Inflammatory macrophage treated with lipopolysaccharide for 1 hour (primary cell): ENCODE data around the gene CMSS1.
"Not testable (repeated sequence)": the region's sequence is repeated elsewhere in the genome, so short reads cannot be mapped to it uniquely, and the experiment has no call there.

Experiments used
- DNase-seq, 2 donors: peaks; one replicate each; pipeline ENCODE4 v3.0.0-alpha.2; 2020 to 2022

The CMSS1 gene

DNA sequence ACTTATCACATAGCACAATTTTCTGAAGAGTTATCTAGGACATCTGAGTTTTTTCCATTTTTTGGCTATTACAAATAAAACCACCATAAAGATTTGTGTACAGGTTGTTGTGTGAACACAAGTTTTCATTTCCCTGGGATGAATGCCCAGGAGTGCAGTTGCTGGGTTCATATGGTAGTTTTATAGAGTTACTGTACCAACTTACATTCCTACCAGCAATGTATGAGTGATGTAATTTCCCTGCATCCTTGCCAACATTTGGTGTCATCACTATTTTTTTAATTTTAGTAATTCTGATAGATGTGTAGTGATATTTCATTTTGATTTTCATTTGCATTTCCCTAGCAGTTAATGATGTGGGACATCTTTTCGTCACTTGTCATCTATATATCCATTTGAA, 276.2 kb downstream of the CMSS1 start:
- DNase-seq, result no peak

DNA sequence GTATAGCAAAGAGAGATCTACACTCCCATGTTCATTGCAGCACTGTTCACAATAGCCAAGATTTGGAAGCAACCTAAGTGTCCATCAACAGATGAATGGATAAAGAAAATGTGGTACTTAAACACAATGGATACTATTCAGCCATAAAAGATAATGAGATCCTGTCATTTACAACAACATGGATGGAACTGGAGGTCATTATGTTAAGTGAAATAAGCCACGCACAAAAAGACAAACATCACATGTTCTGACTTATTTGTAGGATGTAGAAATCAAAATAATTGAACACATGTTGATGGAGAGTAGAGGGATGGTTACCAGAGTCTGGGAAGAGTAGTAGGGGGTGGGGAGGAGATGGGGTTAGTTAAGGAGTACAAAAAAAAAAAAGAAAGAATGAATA, 278.6 kb downstream of the CMSS1 start:
- not testable (repeated sequence) for DNase-seq

DNA sequence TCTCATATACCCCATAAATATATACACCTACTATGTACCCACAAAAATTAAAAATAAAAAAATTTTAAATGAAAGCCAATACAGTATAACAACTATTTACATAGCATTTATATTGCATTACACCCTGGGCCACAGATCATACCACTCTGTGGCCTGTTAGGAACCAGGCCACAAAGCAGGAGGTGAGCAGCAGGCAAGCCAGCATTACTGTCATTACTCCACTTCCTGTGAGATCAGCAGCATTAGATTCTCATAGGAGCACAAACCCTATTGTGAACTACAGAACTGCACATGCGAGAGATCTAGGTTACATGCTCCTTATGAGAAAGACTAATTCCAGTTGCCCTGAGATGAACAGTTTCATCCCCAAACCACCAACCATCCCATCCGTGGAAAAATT, 279.2 kb downstream of the CMSS1 start:
- no peak for DNase-seq

DNA sequence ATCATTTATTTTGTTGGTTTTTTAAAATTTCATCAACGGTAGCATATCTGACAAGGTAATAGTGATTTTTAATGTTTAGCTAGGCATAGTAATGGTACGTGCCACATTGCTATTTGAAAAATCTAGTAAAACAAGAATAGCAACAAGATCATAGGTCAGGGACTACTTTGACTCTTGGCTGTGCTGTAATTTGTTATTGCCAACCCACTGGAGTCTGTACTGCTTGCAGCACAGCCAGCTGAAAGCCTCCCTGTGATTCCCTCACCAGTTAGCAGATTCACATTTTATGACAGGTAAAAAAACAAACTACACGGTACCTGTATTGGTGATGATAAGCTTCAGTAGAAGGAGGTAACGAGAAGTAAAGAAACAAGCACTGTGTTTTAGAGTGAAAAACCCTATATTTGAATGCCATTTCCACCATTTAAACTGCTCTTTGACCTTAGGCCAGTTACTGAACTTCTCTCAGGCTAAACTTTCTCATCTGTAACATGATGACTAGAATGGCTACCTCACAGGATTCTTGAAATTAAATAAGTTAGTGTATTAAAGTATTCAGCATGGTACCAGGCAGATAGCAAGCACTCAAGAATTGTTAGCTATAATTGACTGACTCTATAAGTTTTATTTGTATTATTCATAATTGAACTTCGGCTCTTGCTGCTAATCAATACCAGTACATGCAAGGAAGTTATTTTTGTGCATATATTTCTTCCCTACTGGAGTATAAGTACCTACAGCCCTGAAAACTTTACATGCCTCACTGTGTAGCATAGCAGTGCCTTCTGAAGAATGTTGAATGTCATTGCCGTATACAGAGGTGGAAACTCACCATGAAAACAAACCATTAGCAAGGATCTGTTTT, 280.5 kb downstream of the CMSS1 start:
- DNase-seq, result no peak

DNA sequence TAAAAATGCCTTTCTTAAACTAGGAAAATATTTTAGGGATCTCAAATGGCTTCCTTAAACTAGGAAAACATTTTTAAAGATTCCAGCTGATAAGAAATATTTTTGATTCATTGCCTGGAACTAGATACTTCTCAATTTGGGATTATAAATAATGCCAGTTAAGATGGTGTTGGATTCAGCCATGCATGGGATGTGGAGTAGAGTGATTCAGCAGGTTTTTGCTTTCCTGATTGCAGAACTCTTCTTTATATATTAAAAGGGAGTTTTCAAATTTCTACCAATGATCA, 281.1 kb downstream of the CMSS1 start:
- DNase-seq, result no peak

DNA sequence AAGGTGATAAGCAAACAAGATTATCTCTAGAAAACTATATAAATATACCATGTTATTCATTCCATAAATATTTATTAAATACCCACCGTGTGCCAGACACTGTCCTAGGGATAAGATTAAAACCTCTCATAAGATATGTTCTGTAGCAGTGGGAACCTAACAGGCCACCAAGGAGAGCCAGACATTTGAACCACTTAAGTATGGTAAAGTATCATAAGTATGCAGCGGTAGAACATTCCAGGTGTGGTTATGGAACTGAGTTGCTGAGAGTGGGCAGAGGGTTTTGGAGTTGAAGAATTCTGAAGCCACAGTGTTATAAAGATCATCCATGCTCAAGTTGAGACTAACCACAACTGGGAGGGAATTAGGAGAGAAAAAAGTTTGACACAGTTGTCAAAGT, 282.0 kb downstream of the CMSS1 start:
- DNase-seq, result no peak

DNA sequence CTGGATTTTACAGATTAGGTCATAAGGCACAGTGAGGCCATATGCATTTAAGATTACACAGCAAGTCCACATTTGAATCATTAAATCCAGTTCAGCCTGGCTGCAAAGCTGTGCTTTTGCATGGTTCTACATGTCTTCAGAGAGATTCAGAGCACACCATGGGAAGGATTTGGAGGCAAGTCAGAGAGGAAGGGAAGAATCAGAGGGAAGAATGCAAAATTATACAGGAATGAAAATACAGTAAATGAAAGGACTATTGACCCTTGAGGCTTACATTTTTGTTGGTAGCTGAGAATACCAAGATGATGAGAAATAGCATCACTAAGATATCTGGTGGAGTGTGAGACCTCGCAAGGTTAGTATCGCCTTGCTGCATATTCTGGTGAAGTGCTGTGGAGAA, 282.8 kb downstream of the CMSS1 start:
- DNase-seq, result no peak

DNA sequence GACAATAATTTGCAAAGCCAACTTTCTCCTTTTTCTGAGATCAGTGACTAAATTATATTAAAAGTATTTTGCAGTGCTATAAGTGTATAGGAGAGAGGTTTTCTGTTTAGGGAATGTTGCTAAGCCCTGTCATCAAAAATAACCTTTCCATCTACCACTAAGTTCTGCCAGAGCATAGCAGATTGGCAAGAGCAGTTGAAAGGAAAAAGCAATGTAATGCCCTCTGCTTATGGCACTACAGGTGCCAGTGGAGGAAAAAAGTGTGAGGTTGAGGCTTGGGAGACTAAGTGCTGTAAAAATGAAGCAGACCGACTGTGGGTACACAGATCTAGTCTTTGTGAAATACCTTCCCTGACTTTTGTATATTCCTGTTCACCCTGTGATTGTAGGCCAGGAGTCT, 285.1 kb downstream of the CMSS1 start:
- DNase-seq, result no peak

DNA sequence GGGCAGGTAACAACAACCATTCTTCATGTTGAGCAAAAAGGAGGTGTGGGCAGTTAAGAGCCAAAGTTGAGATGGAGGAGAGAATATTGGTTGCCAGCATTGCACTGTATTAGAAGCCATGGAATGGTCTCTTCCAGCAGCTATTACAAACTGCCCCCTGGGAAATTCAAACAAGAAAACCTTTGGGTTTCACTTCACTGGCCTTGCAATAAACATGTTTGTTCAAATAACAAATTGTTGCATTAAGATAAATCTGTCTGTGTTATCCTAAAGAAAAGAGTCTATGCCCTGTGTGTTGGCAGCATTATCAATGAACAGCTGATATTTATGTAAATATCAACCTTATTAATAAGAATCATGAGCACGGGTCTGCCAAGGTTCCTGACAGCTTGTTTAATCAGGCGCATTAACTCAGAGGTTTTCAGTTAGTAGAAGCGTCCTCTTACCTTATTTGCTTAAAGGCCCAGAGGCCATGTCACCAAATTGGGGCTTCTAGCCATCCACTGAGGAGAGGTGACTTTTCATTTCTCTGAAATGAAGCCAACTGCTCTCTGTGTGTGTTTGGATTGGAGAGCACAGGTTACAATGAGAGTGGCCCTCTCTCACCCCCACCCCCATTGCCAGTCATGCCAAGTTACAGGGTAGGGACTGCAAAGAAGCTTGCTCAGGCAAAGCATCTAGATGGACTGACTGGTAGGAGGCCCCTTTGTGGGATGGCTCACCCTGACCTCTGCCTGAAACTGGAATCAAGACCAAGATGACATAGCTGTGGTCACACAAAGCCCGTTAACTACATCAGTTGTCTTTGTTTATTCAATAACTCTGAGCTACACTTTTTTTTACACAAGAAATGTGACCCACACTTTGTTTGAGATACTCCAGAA, 286.1 kb downstream of the CMSS1 start:
- no peak for DNase-seq

DNA sequence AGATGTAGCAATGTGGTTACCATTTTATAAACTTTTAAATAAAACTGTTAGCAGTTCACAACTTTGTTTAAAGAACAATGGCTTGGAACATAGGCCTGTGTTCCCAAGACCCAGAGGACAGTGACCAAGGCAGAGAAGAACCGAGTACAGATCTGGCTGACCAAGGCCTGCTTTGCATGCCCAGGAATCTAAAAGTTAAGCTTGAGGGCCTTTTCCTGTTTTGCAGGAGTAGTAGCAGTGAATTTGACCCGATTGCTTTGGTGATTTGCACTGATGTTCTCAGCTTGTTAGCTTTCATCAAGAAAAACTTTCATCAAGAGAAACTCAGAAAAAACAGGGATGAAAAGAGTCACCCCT, 286.8 kb downstream of the CMSS1 start:
- DNase-seq, result no peak

DNA sequence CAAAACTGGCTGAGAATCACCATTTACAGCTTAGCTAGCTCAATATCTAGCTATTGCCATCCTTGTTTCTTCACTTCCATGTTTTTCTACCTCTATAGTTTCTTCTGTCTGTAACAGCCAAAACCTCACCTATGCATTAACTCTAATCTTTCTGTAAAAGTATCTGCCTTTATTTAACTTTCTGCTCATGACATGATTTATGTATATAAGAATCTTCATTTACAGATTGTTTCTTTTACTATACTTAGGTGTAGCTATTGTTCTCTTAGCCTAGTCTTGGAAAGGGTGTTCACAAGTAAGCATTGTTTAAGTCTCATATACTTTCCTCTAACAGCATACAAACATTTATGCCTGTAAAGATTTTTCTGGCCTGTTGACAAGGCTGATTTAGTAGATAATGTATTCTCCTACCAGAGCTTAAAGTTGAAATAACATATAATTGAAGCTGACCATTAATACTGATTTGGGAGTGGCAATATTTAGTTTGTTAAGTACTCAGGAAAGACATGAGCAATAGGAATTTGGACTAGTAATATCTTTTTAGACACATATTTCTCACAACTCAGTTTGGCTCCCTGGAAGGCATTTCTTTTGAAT, 287.3 kb downstream of the CMSS1 start:
- DNase-seq, result no peak

DNA sequence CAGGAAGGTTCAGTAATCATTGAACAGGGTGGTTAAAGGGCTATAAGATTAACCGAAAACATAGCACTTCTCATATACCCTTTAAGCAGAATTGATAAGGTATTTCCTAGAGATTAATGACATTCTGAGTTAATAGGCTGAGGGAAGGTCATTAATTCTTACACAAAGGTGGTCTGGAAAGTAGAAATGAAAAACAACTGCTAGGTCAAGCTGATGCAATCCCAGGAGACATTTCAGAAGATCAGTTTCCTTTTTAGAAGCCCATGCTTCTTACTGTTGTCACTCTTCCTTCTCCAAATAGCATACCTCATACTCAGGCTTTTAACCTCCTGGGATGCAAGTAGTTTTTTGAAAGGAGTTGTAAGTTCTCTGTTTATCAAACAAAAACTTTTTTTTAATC, 287.8 kb downstream of the CMSS1 start:
- DNase-seq, result no peak

DNA sequence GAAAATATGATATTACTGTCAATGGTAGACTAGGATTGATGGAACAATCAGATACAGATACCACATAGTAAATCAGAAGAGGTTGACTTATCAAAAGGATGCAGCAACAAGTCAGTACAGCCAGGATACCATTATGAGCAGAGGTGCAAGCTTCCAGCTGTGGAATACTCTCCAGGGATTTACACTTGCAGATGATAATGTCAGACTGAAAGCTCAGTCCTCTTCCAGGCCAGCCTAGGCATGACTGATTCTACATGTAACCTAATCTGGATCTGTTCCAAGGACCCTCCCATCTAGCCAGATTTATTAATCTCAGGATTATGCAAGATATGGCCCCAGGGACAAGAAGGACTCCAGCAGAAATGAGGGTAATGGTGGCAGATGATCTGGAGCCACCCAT, 288.4 kb downstream of the CMSS1 start:
- no peak for DNase-seq

DNA sequence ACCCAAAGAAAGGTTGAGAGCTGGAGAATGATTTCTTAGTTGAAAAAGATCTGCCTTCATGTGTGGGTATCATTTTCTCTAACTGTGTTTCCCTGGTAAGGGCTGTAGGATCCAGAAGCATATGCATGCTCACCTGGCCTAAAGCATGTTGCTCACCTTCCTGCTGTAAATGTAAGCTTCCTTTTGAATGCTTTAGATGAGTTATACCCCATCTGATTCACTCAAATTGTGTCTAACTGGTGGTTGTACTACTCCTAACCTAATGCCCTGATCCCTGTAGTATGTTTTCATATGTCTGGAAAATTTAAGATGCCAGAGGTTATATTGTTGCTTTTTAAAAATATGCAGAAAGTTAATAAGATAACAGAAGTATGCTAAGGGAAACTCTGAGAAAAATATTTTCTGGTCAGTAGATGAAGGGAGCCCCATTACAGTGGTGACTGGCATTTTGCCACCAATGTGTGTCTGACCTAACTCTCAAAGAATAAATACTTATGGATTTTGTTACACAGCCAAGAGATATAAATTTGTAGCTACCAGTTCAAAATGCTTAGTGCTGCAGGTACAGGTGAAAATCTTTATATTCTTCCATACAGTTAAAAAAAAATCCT, 289.0 kb downstream of the CMSS1 start:
- DNase-seq, result no peak

DNA sequence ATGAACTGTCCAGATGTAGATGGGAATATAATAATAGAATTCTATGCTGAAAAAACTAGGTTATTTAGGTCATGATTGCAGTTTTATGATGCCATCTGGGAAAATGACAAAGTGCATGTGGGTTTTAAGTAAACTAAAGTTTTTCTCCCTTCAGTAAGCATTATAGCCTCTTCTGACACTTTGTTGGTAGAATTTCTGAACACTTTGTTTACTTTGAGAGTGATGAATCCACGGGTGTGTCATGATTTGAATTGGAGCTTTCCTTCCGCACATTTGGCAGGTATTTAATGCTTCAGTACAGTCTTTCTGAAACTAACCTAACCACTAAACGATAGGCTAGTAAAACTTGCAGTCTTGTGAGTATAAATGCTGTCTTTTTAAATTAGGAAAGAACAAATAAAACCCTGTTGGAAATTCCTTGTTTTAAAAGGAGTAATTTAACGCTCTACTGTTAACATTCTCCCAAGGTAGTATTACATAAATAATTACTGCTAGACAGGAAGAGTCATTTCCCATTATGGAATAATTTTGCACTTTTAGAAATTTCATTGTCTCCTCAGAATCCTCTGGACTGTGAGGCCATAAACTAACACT, 289.7 kb downstream of the CMSS1 start:
- DNase-seq, result no peak

DNA sequence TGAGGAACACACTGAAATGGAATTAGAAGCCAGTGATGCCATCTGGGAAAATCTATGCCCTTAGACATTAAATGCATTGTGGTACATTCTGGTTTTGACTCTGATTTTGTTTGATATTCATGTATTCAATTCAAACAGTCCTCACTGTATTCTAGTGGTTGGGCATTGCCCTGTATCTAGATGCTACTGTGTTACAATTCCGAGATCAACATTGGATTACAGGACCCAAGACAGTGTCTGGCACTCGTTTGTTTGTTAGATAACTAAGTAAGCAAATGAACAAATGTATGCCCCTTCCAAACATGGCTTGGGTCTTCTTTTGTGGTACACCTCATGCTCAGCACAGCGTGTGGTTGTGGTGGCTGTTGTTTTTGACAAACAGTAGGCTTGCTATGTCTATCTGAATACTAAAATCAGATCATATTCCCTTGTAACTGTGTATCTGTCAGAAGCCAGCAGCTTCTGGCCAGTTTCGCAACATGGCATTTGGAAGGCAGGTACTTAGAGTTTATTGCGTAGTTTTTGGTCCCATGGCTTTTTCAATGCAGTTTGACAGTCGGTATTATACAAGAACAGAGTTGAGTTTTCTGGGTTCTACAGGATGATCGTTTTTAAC, 290.9 kb downstream of the CMSS1 start:
- DNase-seq, result no peak

DNA sequence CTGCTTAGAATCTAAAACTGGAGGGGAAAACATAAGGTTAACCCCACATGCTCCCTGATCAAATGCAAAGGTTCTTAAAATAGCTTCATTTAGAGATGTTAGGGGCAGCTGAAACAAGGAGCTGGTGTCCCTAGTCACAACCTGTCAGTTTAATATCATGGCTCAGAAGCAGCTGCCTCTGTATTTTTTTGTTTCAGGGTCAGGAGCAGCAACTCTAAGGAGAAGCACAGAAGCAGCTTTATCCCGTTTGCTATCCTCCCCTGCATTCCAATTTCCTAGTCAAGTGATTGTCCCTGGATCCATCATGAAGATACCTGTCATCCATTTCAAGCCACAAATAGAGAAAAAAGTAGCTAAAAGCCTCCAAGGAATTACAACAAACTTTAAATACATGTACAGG, 292.5 kb downstream of the CMSS1 start:
- DNase-seq, result no peak

DNA sequence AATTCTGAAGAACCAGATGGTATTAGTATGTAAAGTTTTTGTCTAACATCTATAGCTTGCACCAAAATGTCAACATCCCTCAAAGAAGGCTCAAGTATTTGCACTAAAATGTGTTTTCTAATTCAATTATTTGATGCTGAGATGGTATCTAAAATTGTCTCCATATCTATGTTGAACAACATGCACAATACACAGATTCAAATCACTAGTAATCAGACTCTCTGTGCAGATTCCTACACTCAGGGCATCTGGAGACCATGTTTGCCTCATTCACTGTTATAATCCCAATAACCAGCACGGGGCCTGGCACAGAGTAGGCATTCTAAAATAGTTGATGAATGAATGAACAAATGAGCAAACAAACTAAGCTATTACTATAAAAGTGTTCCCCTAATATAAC, 294.1 kb downstream of the CMSS1 start:
- no peak for DNase-seq

DNA sequence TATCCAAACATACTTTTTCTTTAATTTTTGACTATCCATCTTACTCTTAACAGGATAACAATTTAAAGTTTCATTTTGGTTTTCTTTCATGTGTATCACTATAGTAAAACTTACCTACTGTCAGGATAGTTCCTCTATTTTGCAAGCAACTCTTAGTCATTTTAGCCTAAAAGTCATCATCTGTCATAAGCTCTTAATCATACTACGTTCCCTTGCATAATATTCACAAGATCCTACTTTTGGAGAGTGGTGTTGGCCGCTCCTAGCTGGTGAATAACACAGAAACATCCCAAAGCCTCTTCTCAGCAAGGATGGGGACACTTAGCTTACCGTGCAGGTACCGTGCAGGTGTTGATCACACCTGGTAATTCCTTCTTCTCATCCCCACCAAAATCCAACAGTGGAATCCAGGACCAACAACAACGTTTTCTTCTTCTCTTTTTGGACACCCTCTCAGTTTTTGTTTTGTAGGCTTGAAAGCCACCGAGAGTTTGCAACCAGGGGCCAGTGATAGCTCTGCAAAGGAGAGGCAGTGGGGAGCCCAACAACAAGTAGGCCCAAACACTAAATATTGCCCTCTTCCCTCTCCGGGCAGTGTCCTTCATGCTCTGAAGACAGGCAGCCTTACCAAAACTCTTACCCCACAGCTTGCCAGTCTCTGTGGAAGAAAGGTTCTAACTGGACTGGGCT, 296.2 kb downstream of the CMSS1 start:
- peak; percentile 22 to 59 for DNase-seq

DNA sequence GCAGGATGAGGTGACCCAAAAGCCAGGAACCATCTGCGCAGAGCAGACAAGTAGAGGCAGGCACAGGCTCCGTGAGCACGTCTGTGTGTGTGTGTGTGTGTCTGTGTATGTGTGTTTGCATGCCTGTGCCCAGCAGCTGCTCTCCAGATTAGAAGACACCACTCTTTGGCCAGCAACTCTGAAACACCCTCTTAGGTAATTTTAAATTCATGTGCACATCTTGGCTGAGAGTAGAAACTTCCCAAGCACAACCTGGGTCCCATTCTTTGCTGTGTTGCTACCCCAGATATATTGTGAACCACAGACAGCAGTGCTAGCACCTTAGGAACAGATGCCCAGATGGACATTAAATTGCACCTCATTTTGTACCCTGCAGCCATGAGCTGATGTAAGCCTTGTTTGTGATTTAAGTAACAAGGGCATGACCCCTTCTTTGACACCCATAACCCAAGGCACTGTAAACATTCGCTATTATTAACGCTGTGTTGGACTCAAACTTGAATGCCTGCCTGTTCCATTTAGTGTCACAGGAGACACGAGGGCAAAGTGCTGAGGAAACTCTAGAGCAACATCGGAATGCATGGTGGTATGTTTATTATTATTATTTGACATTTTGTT, 296.9 kb downstream of the CMSS1 start, which contains the start of gene FILIP1L:
Gene FILIP1L, minus strand, starts transcription at position 89 of the 618 bp plus-strand sequence.
- no peak for DNase-seq

DNA sequence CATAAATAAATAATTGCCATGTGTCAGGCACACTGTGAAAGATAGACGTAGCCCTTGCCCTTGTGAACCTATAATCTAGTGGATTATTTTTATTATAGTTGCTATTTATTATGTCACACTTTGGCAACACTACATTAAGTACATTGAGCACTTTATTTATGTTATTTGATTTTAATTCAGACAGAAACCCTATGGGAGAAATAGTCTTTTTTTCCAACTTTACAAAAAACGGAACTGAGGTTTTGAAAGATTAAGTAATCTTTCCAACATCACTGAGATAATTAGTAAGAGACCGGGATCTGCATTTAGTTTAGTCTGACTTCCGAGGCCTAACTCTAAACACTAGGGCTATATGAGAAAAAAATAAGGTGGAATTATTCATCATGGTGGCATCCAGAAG, 299.4 kb downstream of the CMSS1 start:
- no peak for DNase-seq

DNA sequence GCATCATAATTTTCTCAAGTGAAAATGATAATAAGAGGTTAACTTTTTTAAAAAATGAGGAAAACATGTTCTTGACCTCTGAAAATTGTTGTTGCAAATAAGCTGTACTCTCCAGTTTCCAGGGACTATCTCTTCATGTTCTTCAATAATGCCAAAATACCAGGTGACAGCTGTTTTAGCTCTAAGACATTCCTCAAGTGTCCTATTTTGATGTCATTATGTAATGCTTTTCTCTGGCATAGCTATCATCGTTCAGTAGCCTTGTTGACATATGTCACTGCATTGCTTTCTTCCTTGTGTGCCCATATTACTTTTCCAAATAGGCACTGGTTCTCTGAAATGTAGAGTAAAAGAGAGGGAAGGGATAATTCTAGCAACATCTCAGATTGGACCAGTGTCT, 302.4 kb downstream of the CMSS1 start:
- DNase-seq, result no peak
